ENCODE results near the gene CHMP2B.
"Not testable (repeated sequence)": the region's sequence is repeated elsewhere in the genome, so short reads cannot be mapped to it uniquely, and the experiment has no call there.

Gene CHMP2B

GRCh38 chr3:87288446-87288845 lies 61.3 kb downstream of the CHMP2B start:
- TF ChIP-seq CTCF (IDR thresholded peaks at IDR 0.05; ENCODE audit: low read length, missing control alignments): no peak
- no peak for DNase-seq (ENCODE audit: low read depth)
- H3K4me3 ChIP-seq (replicated peaks; ENCODE audit: low read depth, low read length): no peak overlapping the region

- peak; percentile 63 for DNase-seq (ENCODE audit: low read depth)
- TF ChIP-seq CTCF (IDR thresholded peaks at IDR 0.05; ENCODE audit: low read length, missing control alignments): peak; percentile 68
- no peak overlapping the region for H3K4me3 ChIP-seq (replicated peaks; ENCODE audit: low read depth, low read length)
Observed at GRCh38 chr3:87298111-87298718, 71.1 kb downstream of the CHMP2B start.

GRCh38 chr3:87305031-87305430 lies 77.9 kb downstream of the CHMP2B start:
- not testable (repeated sequence) for DNase-seq (ENCODE audit: low read depth); H3K4me3 ChIP-seq (replicated peaks; ENCODE audit: low read depth, low read length)
